GM18526 (cell line): ENCODE data around the gene KCNJ6.

Experiments
- POLR2A ChIP-seq: IDR thresholded peaks from 3 replicates; pipeline ENCODE4 v1.6.1; 2011; ENCODE audit not compliant: insufficient read length; ENCODE audit errors: extremely low read depth

Gene KCNJ6

GRCh38 chr21:37564924-37565529 lies 351.2 kb downstream of the KCNJ6 start:
- TF ChIP-seq POLR2A, result no peak

GRCh38 chr21:37564341-37564923 lies 351.8 kb downstream of the KCNJ6 start:
- TF ChIP-seq POLR2A, result no peak

- TF ChIP-seq POLR2A, result peak; percentile 78
Measured at GRCh38 chr21:37563641-37564340, 352.5 kb downstream of the KCNJ6 start.

GRCh38 chr21:37562920-37563640 lies 353.2 kb downstream of the KCNJ6 start:
- no peak for TF ChIP-seq POLR2A

- TF ChIP-seq POLR2A, result no peak
Measured at GRCh38 chr21:37561941-37562919, 354.0 kb downstream of the KCNJ6 start.

GRCh38 chr21:37561506-37561905 lies 354.8 kb downstream of the KCNJ6 start:
- no peak for TF ChIP-seq POLR2A

- no peak for TF ChIP-seq POLR2A
Measured at GRCh38 chr21:37560385-37560784, 355.9 kb downstream of the KCNJ6 start.

- TF ChIP-seq POLR2A, result no peak
Measured at GRCh38 chr21:37558676-37559211, 357.5 kb downstream of the KCNJ6 start.
